Breast epithelium (tissue), 3 donors: ENCODE results near the gene ZNF710.

Experiments used
- CTCF ChIP-seq, 3 donors: fragments of 450-650 bp; IDR thresholded peaks; one replicate each; pipeline ENCODE4 v1.5.1; 2016 to 2017; ENCODE audit warnings: antibody characterized with exemption in 3 of 3, mild to moderate bottlenecking in 3 of 3, moderate library complexity in 3 of 3
- POLR2A ChIP-seq: fragments of 450-650 bp; IDR thresholded peaks from one replicate; pipeline ENCODE4 v1.6.1; 2016; ENCODE audit warnings: antibody characterized with exemption, mild to moderate bottlenecking, moderate library complexity
- POLR2AphosphoS5 ChIP-seq, 3 donors: sonication (generic); formaldehyde crosslinking; IDR thresholded peaks; one replicate each; pipeline ENCODE4 v1.6.1; 2017; ENCODE audit warnings: antibody characterized with exemption in 3 of 3

GRCh38 chr15:90062023-90062442 is 60.9 kb downstream of the ZNF710 start:
- TF ChIP-seq CTCF (IDR thresholded peaks at IDR 0.05) (no peak), POLR2AphosphoS5 (IDR thresholded peaks at IDR 0.05) (no peak), POLR2A (no peak)
